ENCODE data around the gene S100A9. TPM values are rescaled to one million over a fixed set of nuclear protein-coding genes. Genes with fewer than 3 reads are reported as not detected.
A peak's percentile ranks its signal among the peaks of the same experiment; 100 is the strongest.

The S100A9 gene
- total and polyA plus RNA-seq, 2 of the 4 experiments (the other 2 are of a cell fraction), result not detected

DNA sequence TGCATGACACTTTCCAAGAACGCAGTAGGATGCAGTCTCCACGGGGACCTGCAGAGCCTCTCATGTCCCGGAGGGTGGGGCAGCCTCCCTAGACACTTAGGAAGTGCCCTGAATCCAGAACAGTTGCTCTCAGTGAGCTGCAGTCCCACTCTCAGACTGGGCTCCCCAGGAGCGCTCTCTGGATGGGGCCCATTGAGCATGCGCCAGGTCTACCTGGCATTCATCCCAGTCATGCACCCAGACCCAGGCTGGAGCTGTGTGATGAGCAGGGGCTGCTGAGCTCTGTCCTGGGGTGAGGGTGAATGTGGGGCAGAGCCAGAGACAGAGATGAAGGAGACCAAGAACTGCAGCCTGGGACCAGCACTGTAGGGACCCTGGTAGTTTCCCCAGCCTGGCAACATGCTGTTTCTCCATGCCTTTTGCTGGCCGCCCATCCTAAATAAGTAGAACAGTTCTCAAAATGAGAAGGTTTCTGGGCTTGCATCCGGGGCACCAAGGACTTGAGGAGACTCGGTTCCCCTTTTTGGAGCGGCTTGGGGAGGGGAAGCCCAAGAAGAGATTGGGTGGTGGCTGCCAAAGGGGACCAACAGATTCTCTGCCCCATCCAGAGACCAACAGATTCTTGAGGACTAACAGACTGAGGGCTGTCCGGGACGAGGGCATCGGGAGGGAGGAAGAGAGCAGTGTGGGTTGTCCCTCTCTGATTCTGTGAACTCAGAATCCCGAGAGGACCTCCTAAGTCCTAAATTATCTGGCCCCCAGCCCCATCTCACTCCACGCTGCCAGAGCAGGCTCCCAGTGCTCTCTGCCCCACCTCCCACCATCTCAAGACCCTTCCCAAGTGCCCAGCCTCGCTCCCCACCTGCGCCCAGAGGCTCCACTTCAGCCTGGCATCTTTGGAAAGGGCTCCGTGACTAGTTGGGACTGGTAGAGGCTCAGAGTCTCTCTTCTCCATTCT lies 8.0 kb upstream of the S100A9 start:
- Histone ChIP-seq H4K20me1 (ENCODE audit: insufficient read depth, low read length) (no peaks in the 10 kb centered on the region), H3K9me3 (ENCODE audit: control insufficient read depth, insufficient read depth, low read length) (no peaks in the 10 kb centered on the region), H3K4me2 (ENCODE audit: low read depth, low read length) (no peak overlapping the region), H2BK15ac (ENCODE audit: low read depth, low read length) (no peak overlapping the region), H3K27me3 (ENCODE audit: control insufficient read depth, insufficient read depth, low read length) (peaks cover 1% of the 10 kb centered on the region; the same call in 1 of the 2 replicates), H3K9me1 (ENCODE audit: insufficient read depth, low read length) (no peaks in the 10 kb centered on the region), H2BK120ac (ENCODE audit: low read depth, low read length) (no peak overlapping the region), H3K27ac (ENCODE audit: insufficient read depth, low read length) (no peak overlapping the region), H3K36me3 (ENCODE audit: control insufficient read depth, insufficient read depth, low read length) (no peaks in the 10 kb centered on the region), H2AFZ (replicated peaks; ENCODE audit: low read length, poor library complexity) (no peak overlapping the region), H2BK5ac (ENCODE audit: low read depth, low read length, poor library complexity, severe bottlenecking) (no peak overlapping the region), H3K56ac (ENCODE audit: extremely low read depth, insufficient read depth, low read length) (no peak overlapping the region; the same call in 1 of the 2 replicates), H4K5ac (ENCODE audit: low read depth, low read length) (no peak overlapping the region), H2BK20ac (ENCODE audit: low read depth, low read length) (no peak overlapping the region), H2AK5ac (ENCODE audit: low read depth, low read length) (no peak overlapping the region), H3K14ac (replicated peaks; ENCODE audit: low read depth, low read length) (no peak overlapping the region), H4K8ac (ENCODE audit: low read depth in 2 of 2, low read length in 2 of 2) (no peak overlapping the region), H3K9ac (ENCODE audit: low read depth, low read length) (no peak overlapping the region), H2AK9ac (replicated peaks; ENCODE audit: low read depth, low read length, poor library complexity) (peak overlapping the region; percentile 29), H3K79me1 (ENCODE audit: low read depth in 1 of 2, low read length in 2 of 2) (no peaks in the 10 kb centered on the region), H3K18ac (ENCODE audit: low read depth, low read length) (no peak overlapping the region), H3K4me1 (ENCODE audit: control insufficient read depth, insufficient read depth, low read length) (no peaks in the 10 kb centered on the region), H4K91ac (ENCODE audit: insufficient read depth, low read depth, low read length) (no peak overlapping the region), H3K4me3 (ENCODE audit: insufficient read depth, low read depth, low read length) (no peak overlapping the region), H3K23ac (ENCODE audit: low read depth, low read length) (no peak overlapping the region), H3K4ac (ENCODE audit: low read depth, low read length) (no peak overlapping the region)
- DNase-seq (no peak), ATAC-seq (ENCODE audit: low read depth) (no peak)
- 72% methylated on average over 6 of the region's 17 CpGs; no CpG with 5 or more reads in 1 of the 2 experiments for WGBS, 2 experiments (ENCODE audit: extremely low coverage in 2 of 2, insufficient read length in 1 of 2)
- dilution Hi-C loops (cut with HindIII; ENCODE audit: low sequenced_read_pairs, unreplicated experiment), result no loop called here
- no peak for TF ChIP-seq RCOR1 (IDR thresholded peaks at IDR 0.05; ENCODE audit: insufficient replicate concordance, low read length)
- no peak for TF ChIP-seq RAD21 (IDR thresholded peaks at IDR 0.05; ENCODE audit: low read length)
- no peak for TF ChIP-seq BHLHE40 (IDR thresholded peaks at IDR 0.05; ENCODE audit: low read depth, low read length)
- TF ChIP-seq, protein P1, sequence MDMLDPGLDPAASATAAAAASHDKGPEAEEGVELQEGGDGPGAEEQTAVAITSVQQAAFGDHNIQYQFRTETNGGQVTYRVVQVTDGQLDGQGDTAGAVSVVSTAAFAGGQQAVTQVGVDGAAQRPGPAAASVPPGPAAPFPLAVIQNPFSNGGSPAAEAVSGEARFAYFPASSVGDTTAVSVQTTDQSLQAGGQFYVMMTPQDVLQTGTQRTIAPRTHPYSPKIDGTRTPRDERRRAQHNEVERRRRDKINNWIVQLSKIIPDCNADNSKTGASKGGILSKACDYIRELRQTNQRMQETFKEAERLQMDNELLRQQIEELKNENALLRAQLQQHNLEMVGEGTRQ (IDR thresholded peaks at IDR 0.05; ENCODE audit: low read depth, low read length), result no peak
- TF ChIP-seq POLR2A (IDR thresholded peaks at IDR 0.05; ENCODE audit: low read depth, low read length), result no peak
- TF ChIP-seq MAFK (IDR thresholded peaks at IDR 0.05; ENCODE audit: low read depth, low read length), result no peak
- TF ChIP-seq NFE2L2 (IDR thresholded peaks at IDR 0.05; ENCODE audit: low read depth, low read length), result no peak
- no peak for TF ChIP-seq CHD1 (IDR thresholded peaks at IDR 0.05; ENCODE audit: low read depth, low read length)
- no peak for TF ChIP-seq FOS (IDR thresholded peaks at IDR 0.05; ENCODE audit: low read depth, low read length)
- no peak for TF ChIP-seq RFX5 (IDR thresholded peaks at IDR 0.05; ENCODE audit: low read depth, low read length)
- no peak for TF ChIP-seq MXI1 (IDR thresholded peaks at IDR 0.05; ENCODE audit: borderline replicate concordance, low read depth, low read length)
- ChIA-PET POLR2A (ENCODE audit: unreplicated experiment) (no interaction called here), CTCF (interaction anchor here (2.6 kb wide), 1 partner anchor 145 kb away, joined by 17 read pairs; no protein-coding TSS in a partner anchor)
- intact Hi-C loops (cut with micrococcal nuclease), result no loop called here
- no TSS peak for BruUV-seq (replicated peaks)
- in situ Hi-C loops (cut with MboI; ENCODE audit: low sequenced_read_pairs), result no loop called here
